ENCODE results near the gene MACROD2.
"Not testable (repeated sequence)": the region's sequence is repeated elsewhere in the genome, so short reads cannot be mapped to it uniquely, and the experiment has no call there.

MACROD2 gene

GRCh38 chr20:14926436-14926835, 931.1 kb downstream of the MACROD2 start:
- FAIRE-seq: not testable (repeated sequence)

GRCh38 chr20:14928083-14928482, 932.8 kb downstream of the MACROD2 start:
- no peak for FAIRE-seq

GRCh38 chr20:14929388-14929787, 934.1 kb downstream of the MACROD2 start:
- no peak for FAIRE-seq

- no peak for FAIRE-seq
These were observed 936.7 kb downstream of the MACROD2 start for GRCh38 chr20:14932040-14932439.

- FAIRE-seq: no peak
These were observed 940.0 kb downstream of the MACROD2 start for GRCh38 chr20:14935285-14935684.

GRCh38 chr20:14937021-14937420, 941.7 kb downstream of the MACROD2 start:
- FAIRE-seq: no peak

GRCh38 chr20:14937846-14938245, 942.5 kb downstream of the MACROD2 start:
- FAIRE-seq: no peak

GRCh38 chr20:14947536-14947935, 952.2 kb downstream of the MACROD2 start:
- no peak for FAIRE-seq

GRCh38 chr20:14947946-14948345, 952.6 kb downstream of the MACROD2 start:
- no peak for FAIRE-seq

- FAIRE-seq: no peak
These were observed 953.1 kb downstream of the MACROD2 start for GRCh38 chr20:14948416-14948815.

GRCh38 chr20:14950633-14951032, 955.3 kb downstream of the MACROD2 start:
- FAIRE-seq: no peak

GRCh38 chr20:14951105-14951504, 955.8 kb downstream of the MACROD2 start:
- FAIRE-seq: no peak

- FAIRE-seq: no peak
These were observed 956.5 kb downstream of the MACROD2 start for GRCh38 chr20:14951707-14952418.

GRCh38 chr20:14953736-14954135, 958.4 kb downstream of the MACROD2 start:
- FAIRE-seq: no peak

GRCh38 chr20:14955399-14955798, 960.1 kb downstream of the MACROD2 start:
- no peak for FAIRE-seq

GRCh38 chr20:14956026-14956425, 960.7 kb downstream of the MACROD2 start:
- no peak for FAIRE-seq

GRCh38 chr20:14956538-14956937, 961.2 kb downstream of the MACROD2 start:
- FAIRE-seq: no peak

- no peak for FAIRE-seq
These were observed 962.1 kb downstream of the MACROD2 start for GRCh38 chr20:14957402-14957801.

GRCh38 chr20:14958626-14959025, 963.3 kb downstream of the MACROD2 start:
- no peak for FAIRE-seq

GRCh38 chr20:14959506-14960475, 964.5 kb downstream of the MACROD2 start:
- FAIRE-seq: no peak

- FAIRE-seq: no peak
These were observed 965.5 kb downstream of the MACROD2 start for GRCh38 chr20:14960831-14961230.

- no peak for FAIRE-seq
These were observed 967.9 kb downstream of the MACROD2 start for GRCh38 chr20:14963262-14963663.

GRCh38 chr20:14966203-14966602, 970.9 kb downstream of the MACROD2 start:
- no peak for FAIRE-seq

- no peak for FAIRE-seq
These were observed 971.5 kb downstream of the MACROD2 start for GRCh38 chr20:14966808-14967207.

All from colon (tissue), 2 donors.